Parathyroid adenoma (tissue), 2 donors: ENCODE data around the gene GTF2H1.

Source experiments
- H2AFZ ChIP-seq: fragments of 300-600 bp; sonication (generic); one replicate; pipeline ENCODE4 v1.7.0; 2017; ENCODE audit warnings: antibody characterized with exemption, mild to moderate bottlenecking
- H3K27ac ChIP-seq: fragments of 300-600 bp; sonication (generic); one replicate; pipeline ENCODE4 v1.7.0; 2017
- H3K27me3 ChIP-seq: fragments of 300-600 bp; sonication (generic); one replicate; pipeline ENCODE4 v1.7.0; 2017; ENCODE audit warnings: low read length; ENCODE audit not compliant: control insufficient read depth, insufficient read depth
- H3K36me3 ChIP-seq: fragments of 300-600 bp; sonication (generic); one replicate; pipeline ENCODE4 v1.7.0; 2017; ENCODE audit warnings: low read length; ENCODE audit not compliant: control insufficient read depth, insufficient read depth
- H3K4me1 ChIP-seq: fragments of 300-600 bp; sonication (generic); one replicate; pipeline ENCODE4 v1.7.0; 2017; ENCODE audit warnings: control low read depth
- H3K4me2 ChIP-seq: fragments of 300-600 bp; sonication (generic); one replicate; pipeline ENCODE4 v1.7.0; 2017; ENCODE audit warnings: low read length
- H3K4me3 ChIP-seq: fragments of 300-600 bp; sonication (generic); one replicate; pipeline ENCODE4 v1.7.0; 2017; ENCODE audit warnings: low read depth, low read length
- H3K79me2 ChIP-seq: fragments of 300-600 bp; sonication (generic); one replicate; pipeline ENCODE4 v1.7.0; 2017; ENCODE audit warnings: control low read depth
- H3K9ac ChIP-seq: fragments of 300-600 bp; sonication (generic); one replicate; pipeline ENCODE4 v1.7.0; 2017; ENCODE audit warnings: mild to moderate bottlenecking
- H3K9me3 ChIP-seq: fragments of 300-600 bp; sonication (generic); one replicate; pipeline ENCODE4 v1.7.0; 2017; ENCODE audit warnings: low read length; ENCODE audit not compliant: control insufficient read depth
- CTCF ChIP-seq: fragments of 300-600 bp; sonication (generic); IDR thresholded peaks from one replicate; pipeline ENCODE4 v1.7.0; 2017; ENCODE audit warnings: antibody characterized with exemption, mild to moderate bottlenecking
- donor health status: primary hyperparathyroidism.

GTF2H1 gene

GRCh38 chr11:18384157-18384641 is 61.8 kb downstream of the GTF2H1 start:
- Histone ChIP-seq H3K27me3 (no peaks in the 10 kb centered on the region), H3K9ac (no peak overlapping the region), H3K4me3 (no peak overlapping the region), H3K27ac (peak overlapping the region; percentile 80), H3K9me3 (no peaks in the 10 kb centered on the region), H3K79me2 (no peaks in the 10 kb centered on the region), H3K4me1 (peaks cover 11% of the 10 kb centered on the region), H3K4me2 (peak overlapping the region; percentile 9), H2AFZ (peak overlapping the region; percentile 85), H3K36me3 (no peaks in the 10 kb centered on the region)
- no peak for TF ChIP-seq CTCF

- H3K4me3 ChIP-seq: no peak overlapping the region
- H3K9me3 ChIP-seq: no peaks in the 10 kb centered on the region
- H3K27ac ChIP-seq: no peak overlapping the region
- no peaks in the 10 kb centered on the region for H3K79me2 ChIP-seq
- no peak overlapping the region for H2AFZ ChIP-seq
- no peaks in the 10 kb centered on the region for H3K27me3 ChIP-seq
- H3K4me1 ChIP-seq: no peaks in the 10 kb centered on the region
- no peaks in the 10 kb centered on the region for H3K36me3 ChIP-seq
- H3K9ac ChIP-seq: no peak overlapping the region
- TF ChIP-seq CTCF: no peak
- no peak overlapping the region for H3K4me2 ChIP-seq
Measured at GRCh38 chr11:18390088-18390487, 67.7 kb downstream of the GTF2H1 start.

GRCh38 chr11:18392434-18393321 is 70.3 kb downstream of the GTF2H1 start:
- no peak for TF ChIP-seq CTCF
- Histone ChIP-seq H3K36me3 (no peaks in the 10 kb centered on the region), H3K9me3 (no peaks in the 10 kb centered on the region), H3K9ac (no peak overlapping the region), H3K4me1 (no peaks in the 10 kb centered on the region), H2AFZ (no peak overlapping the region), H3K4me3 (no peak overlapping the region), H3K27me3 (no peaks in the 10 kb centered on the region), H3K79me2 (no peaks in the 10 kb centered on the region), H3K27ac (no peak overlapping the region), H3K4me2 (no peak overlapping the region)

- H3K79me2 ChIP-seq: no peaks in the 10 kb centered on the region
- no peaks in the 10 kb centered on the region for H3K27me3 ChIP-seq
- H3K36me3 ChIP-seq: no peaks in the 10 kb centered on the region
- H3K27ac ChIP-seq: peak overlapping the region; percentile 74
- peak overlapping the region; percentile 46 for H3K4me3 ChIP-seq
- TF ChIP-seq CTCF: no peak
- H3K4me1 ChIP-seq: no peaks in the 10 kb centered on the region
- H3K9me3 ChIP-seq: no peaks in the 10 kb centered on the region
- H3K9ac ChIP-seq: no peak overlapping the region
- H2AFZ ChIP-seq: peak overlapping the region; percentile 86
- H3K4me2 ChIP-seq: peak overlapping the region; percentile 33
Measured at GRCh38 chr11:18393581-18394274, 71.4 kb downstream of the GTF2H1 start.
